WI38 (cell line): Measurements from ENCODE around the gene LURAP1L.

Source experiments
- H3K4me3 ChIP-seq: 2 replicates; pipeline ENCODE4 v1.5.1; 2011; ENCODE audit warnings: low read depth, mild to moderate bottlenecking, control low read depth, low read length
- TF ChIP-seq, protein P1 (sequence below): IDR thresholded peaks from 2 replicates; pipeline ENCODE4 v1.5.1; 2012; ENCODE audit warnings: low read depth, mild to moderate bottlenecking, control low read depth, low read length

LURAP1L gene

DNA sequence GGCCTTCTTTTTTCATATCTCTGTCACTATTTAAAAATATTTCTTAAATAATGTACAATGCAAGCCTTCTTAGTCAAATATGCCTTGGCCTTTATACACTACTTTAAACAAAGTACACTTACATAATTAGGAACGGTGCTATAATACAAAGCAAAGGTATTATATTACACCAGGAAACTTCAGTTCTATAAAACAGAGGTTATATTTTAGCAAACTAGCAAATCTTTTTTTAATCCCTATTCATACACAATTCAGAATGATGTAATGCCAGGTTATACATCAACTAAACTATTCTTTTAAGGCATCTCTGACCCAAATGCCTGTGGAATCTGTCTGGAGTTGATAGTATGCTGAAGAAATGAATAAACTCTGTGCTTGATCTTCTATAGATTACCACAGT is 10.7 kb upstream of the LURAP1L start:
- H3K4me3 ChIP-seq: no peak overlapping the region
- TF ChIP-seq, protein P1, sequence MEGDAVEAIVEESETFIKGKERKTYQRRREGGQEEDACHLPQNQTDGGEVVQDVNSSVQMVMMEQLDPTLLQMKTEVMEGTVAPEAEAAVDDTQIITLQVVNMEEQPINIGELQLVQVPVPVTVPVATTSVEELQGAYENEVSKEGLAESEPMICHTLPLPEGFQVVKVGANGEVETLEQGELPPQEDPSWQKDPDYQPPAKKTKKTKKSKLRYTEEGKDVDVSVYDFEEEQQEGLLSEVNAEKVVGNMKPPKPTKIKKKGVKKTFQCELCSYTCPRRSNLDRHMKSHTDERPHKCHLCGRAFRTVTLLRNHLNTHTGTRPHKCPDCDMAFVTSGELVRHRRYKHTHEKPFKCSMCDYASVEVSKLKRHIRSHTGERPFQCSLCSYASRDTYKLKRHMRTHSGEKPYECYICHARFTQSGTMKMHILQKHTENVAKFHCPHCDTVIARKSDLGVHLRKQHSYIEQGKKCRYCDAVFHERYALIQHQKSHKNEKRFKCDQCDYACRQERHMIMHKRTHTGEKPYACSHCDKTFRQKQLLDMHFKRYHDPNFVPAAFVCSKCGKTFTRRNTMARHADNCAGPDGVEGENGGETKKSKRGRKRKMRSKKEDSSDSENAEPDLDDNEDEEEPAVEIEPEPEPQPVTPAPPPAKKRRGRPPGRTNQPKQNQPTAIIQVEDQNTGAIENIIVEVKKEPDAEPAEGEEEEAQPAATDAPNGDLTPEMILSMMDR: no peak

DNA sequence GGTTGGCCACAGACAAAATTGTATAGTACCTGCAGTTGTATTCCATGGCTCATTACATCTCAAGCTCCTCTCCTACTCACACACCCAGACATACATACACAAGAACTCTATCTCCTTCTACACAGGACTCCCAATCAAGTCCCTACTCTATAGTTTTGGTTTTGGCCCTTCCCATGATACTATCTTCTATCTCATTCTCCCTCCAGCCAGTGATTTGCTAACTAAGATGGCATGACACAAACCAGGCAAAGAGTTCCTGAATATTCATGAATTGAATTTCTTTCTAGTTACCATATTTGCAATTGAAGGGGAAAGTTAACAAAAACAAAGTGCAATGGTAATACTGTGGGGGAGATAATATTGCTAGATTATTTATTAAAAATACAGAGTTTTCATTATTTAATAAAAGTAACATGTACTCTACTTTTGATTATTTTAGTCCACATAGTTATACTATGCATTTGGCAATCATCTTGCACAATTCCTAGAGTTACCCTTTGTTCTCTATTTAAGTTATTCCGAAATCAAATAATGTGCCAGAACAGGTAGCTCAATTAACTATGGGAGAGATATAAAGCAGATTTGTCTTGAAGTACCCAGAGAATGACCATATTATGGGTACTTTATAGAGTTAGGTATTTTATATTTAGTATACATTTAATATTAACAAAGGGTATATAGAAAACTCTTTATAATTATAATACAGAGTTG is 9.6 kb upstream of the LURAP1L start:
- TF ChIP-seq, protein P1: no peak
- no peak overlapping the region for H3K4me3 ChIP-seq

DNA sequence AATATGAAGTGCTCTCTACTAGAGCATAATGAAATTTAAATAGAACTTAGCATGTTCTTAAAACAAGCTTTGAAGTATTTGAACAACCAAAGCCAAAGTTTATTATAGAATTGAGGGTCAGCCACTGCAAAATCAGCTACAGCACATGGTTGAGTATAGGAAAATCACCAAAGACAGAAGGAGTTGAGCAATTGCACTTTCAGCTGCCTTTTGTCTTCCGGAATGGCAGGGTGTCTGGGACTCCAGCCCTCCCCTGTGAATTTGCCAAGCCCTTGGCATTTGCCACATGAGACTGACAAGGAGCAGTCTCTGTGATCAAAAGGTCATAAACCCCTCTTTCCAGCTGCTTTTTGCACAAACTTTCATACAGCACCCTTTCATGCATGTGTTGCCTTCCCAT is 8.5 kb upstream of the LURAP1L start:
- H3K4me3 ChIP-seq: no peak overlapping the region
- TF ChIP-seq, protein P1: no peak

DNA sequence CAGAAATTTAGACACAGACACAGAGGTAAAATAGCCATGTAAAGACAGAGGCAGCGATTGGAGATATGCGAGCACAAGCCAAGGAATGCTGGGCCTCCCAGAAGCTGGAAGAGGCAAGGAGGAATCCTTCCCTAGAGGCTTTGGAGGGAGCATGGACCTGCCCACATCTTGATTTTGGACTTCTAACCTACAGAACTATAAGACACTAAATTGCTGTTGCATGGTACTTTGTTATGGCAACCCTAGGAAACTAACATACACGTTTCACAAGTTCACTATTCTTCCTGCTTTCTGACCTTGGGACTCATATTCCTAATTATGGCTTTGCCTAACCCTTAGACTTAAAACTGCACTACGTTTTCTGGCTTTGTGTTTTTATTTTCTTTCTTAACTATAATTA is 4.6 kb upstream of the LURAP1L start:
- H3K4me3 ChIP-seq: no peak overlapping the region
- TF ChIP-seq, protein P1: no peak

DNA sequence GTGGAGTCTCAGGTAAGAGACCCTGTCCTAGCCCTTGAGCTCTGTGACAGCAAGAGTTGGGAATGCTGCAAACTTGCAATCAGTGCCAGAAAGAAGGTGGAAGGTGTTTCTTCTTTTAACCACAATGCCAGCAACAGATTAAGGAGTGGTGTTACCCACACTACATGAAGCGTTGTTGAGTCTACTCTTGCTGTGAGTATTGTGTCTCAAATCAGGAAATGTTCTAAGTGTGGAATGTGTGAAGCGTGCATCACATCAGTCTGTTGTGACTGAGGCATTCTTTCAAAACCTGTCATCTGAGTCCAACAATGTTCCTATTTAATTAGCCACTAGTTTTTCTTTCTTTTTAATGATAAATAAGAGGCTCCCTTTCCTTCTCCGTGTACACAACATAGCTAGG is 2.9 kb upstream of the LURAP1L start:
- no peak overlapping the region for H3K4me3 ChIP-seq
- TF ChIP-seq, protein P1: no peak

DNA sequence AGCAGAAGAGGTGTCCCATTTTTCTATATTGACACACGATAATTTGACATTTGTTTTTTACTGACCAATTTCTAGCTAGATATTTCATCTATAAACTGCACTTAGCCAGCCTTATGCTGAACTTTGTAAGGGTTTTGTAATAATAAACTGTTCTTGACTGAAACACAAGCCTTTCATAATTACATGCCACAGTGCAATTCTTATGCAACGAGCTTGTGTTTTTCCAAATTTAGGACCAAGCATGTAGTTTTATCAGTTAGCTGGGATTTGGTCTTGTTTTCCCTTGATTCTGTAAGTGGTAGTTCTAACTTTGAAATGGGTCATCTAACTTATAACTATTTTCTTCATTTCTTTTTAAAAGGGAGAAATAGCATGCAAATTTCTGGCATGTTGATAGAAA is 1.3 kb upstream of the LURAP1L start:
- TF ChIP-seq, protein P1: no peak
- H3K4me3 ChIP-seq: no peak overlapping the region

DNA sequence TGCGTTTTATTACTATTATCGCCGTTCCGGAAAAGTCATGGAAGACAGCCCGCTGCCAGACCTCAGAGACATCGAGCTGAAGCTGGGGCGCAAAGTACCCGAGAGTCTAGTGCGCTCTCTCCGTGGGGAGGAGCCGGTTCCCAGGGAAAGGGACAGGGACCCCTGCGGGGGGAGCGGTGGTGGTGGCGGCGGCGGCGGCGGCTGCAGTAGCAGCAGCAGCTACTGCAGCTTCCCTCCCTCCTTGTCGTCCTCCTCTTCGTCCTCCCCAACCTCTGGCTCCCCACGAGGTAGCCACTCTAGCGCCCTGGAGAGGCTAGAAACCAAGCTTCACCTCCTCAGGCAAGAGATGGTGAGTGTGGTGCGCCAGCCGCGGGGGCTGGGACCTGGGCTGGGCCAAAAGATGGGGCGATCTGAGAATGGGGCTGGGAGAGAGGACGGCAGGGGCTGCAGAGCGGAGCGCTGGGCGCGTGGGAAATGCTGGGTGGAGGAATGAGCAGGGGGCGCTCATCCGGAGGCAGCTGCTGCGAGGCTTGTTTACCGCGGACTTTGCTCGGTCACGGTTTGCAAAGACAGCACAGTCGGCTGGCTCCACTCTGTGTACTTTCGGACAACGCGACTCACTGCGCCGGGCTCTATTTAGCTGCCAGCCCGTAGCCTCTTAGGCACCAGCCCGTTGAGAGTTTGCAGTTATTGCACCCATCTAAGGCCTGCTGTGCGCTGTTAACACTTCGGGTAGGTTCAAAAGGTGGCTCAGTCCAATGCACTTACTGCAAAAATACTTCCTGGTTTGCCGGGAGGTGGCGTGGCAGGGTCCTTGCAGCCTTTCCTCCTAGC is 1.1 kb downstream of the LURAP1L start:
- TF ChIP-seq, protein P1: peak; percentile 30
- H3K4me3 ChIP-seq: peak overlapping the region; percentile 86
